ENCODE results near the gene PHF10.

DNA sequence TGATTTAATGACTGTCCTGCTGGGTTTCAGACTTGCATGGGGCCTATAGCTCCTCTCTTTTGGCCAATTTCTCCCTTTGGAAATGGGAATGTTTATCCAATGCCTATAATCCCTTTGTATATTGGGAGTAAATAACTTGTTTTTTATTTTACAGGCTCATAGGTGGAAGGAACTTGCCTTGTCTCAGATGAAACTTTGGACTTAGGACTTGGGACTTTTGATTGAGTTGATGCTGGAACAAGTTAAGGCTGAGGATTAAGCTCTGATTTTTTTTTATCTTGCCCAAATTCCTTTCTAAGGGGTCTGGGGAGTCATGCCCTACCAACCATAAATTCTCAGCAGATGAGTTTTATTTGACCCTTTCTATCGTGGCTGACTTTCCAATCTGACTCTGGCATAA, 46.0 kb downstream of the PHF10 start:
- TF ChIP-seq, protein P1, sequence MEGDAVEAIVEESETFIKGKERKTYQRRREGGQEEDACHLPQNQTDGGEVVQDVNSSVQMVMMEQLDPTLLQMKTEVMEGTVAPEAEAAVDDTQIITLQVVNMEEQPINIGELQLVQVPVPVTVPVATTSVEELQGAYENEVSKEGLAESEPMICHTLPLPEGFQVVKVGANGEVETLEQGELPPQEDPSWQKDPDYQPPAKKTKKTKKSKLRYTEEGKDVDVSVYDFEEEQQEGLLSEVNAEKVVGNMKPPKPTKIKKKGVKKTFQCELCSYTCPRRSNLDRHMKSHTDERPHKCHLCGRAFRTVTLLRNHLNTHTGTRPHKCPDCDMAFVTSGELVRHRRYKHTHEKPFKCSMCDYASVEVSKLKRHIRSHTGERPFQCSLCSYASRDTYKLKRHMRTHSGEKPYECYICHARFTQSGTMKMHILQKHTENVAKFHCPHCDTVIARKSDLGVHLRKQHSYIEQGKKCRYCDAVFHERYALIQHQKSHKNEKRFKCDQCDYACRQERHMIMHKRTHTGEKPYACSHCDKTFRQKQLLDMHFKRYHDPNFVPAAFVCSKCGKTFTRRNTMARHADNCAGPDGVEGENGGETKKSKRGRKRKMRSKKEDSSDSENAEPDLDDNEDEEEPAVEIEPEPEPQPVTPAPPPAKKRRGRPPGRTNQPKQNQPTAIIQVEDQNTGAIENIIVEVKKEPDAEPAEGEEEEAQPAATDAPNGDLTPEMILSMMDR (IDR thresholded peaks at IDR 0.05; ENCODE audit: insufficient read depth, low read length), result no peak
- no peak for TF ChIP-seq POLR2AphosphoS5 (IDR thresholded peaks at IDR 0.05; ENCODE audit: low read depth)

All from HL-60 (cell line).